ENCODE results near the gene PLPP2. TPM values are rescaled to one million over a fixed set of nuclear protein-coding genes. Genes with fewer than 3 reads are reported as not detected.
A peak's percentile ranks its signal among the peaks of the same experiment; 100 is the strongest.
"Not testable (repeated sequence)": the region's sequence is repeated elsewhere in the genome, so short reads cannot be mapped to it uniquely, and the experiment has no call there.

Gene PLPP2
- total RNA-seq, 3 donors from 2014 or later (not counting 1 experiment from before 2014, with no cell fraction given): 0.85 to 6.2 (median 1.0) TPM

DNA sequence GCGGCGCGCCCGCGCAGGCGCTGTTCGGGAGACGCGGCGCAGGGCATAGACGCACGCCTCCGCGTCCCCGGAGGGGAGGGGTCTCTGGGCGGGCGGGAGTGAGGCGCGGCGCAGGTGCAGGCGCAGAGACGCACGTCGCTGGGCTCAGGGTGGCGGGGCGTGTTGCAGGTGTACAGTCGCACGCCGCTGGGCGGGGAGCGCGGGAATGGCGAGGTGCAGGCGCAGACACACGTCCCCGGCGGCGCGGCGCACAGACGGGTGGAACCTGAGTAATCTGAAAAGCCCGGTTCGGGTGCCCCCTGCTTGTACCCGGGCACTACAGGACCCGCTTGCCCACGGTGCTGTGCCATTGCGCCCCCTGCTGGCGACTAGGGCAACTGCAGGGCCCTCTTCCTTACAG is 44.7 kb downstream of the PLPP2 start:
- DNase-seq (peak in 1 of 2 donors; percentile 30), ATAC-seq (no peak)
- H3K27ac Mint-ChIP-seq: no peak overlapping the region
- no peaks in the 10 kb centered on the region for H3K36me3 Mint-ChIP-seq
- peaks cover 2 to 3% of the 10 kb centered on the region in 2 donors for H3K27me3 Mint-ChIP-seq (ENCODE audit: low read depth in 2 of 2)
- intact Hi-C loops (cut with micrococcal nuclease): no loop called here
- H3K9me3 Mint-ChIP-seq: peaks cover 0 to 3% of the 10 kb centered on the region in 2 donors
- Histone ChIP-seq H3K27ac (ENCODE audit: low read length) (no peak overlapping the region), H3K4me1 (ENCODE audit: control insufficient read depth, insufficient read depth, low read length) (no peaks in the 10 kb centered on the region), H3K36me3 (ENCODE audit: control insufficient read depth, insufficient read depth, low read length) (no peaks in the 10 kb centered on the region), H3K4me3 (ENCODE audit: low read length) (no peak overlapping the region), H3K27me3 (ENCODE audit: control insufficient read depth, insufficient read depth, low read length) (no peaks in the 10 kb centered on the region), H3K9me3 (ENCODE audit: control insufficient read depth, insufficient read depth, low read length) (no peaks in the 10 kb centered on the region)
- WGBS (ENCODE audit: insufficient coverage): 78% methylated on average over 48 of the region's 48 CpGs
- TF ChIP-seq, protein P1, sequence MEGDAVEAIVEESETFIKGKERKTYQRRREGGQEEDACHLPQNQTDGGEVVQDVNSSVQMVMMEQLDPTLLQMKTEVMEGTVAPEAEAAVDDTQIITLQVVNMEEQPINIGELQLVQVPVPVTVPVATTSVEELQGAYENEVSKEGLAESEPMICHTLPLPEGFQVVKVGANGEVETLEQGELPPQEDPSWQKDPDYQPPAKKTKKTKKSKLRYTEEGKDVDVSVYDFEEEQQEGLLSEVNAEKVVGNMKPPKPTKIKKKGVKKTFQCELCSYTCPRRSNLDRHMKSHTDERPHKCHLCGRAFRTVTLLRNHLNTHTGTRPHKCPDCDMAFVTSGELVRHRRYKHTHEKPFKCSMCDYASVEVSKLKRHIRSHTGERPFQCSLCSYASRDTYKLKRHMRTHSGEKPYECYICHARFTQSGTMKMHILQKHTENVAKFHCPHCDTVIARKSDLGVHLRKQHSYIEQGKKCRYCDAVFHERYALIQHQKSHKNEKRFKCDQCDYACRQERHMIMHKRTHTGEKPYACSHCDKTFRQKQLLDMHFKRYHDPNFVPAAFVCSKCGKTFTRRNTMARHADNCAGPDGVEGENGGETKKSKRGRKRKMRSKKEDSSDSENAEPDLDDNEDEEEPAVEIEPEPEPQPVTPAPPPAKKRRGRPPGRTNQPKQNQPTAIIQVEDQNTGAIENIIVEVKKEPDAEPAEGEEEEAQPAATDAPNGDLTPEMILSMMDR (IDR thresholded peaks at IDR 0.05): no peak
- H3K4me1 Mint-ChIP-seq: no peaks in the 10 kb centered on the region
- H3K4me3 Mint-ChIP-seq: no peak overlapping the region

DNA sequence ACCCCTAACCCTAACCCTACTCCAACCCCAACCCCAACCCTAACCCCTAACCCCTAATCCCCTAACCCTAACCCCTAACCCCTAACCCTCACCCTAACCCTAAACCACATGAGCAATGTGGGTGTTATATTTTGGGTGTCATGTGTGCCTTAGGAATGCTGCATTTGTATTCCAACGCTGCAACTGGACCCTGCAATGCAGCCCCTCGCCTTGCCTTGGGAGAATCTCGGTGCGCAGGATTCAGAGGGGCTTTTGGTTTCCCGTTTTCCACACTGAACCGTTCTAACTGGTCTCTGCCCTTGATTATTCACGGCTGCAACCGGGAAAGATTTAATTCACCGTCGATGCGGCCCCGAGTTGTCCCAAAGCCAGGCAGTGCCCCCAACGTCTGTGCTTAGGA is 45.3 kb downstream of the PLPP2 start:
- H3K27ac ChIP-seq (ENCODE audit: low read length); H3K27me3 ChIP-seq (ENCODE audit: control insufficient read depth, insufficient read depth, low read length); H3K27me3 Mint-ChIP-seq (ENCODE audit: low read depth in 2 of 2); H3K36me3 ChIP-seq (ENCODE audit: control insufficient read depth, insufficient read depth, low read length); DNase-seq; intact Hi-C loops (cut with micrococcal nuclease); H3K9me3 ChIP-seq (ENCODE audit: control insufficient read depth, insufficient read depth, low read length); H3K9me3 Mint-ChIP-seq; H3K4me3 ChIP-seq (ENCODE audit: low read length); H3K4me1 Mint-ChIP-seq; H3K4me3 Mint-ChIP-seq; H3K4me1 ChIP-seq (ENCODE audit: control insufficient read depth, insufficient read depth, low read length); H3K27ac Mint-ChIP-seq; H3K36me3 Mint-ChIP-seq; ATAC-seq: not testable (repeated sequence)
- WGBS (ENCODE audit: insufficient coverage): 87% methylated on average over 11 of the region's 13 CpGs

DNA sequence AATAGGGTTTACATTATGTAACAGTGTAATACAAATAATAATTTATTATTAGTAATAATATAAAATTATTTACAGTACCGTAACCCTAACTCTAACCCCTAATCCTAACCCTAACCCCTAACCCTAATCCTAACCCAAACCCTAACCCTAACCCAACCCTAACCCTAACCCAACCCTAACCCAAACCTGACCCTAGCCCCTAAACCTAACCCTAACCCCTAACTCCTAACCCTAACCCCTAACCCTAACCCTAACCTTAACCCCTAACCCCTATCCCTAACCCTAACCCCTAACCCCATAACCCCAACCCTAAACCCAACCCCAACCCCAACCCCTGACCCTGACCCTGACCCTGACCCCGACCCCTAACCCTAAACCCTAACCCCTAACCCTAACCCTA is 45.7 kb downstream of the PLPP2 start:
- no peaks in the 10 kb centered on the region for H3K27me3 Mint-ChIP-seq (ENCODE audit: low read depth in 2 of 2)
- DNase-seq (no peak), ATAC-seq (no peak)
- peaks cover 0 to 3% of the 10 kb centered on the region in 2 donors for H3K9me3 Mint-ChIP-seq
- TF ChIP-seq, protein P1 (IDR thresholded peaks at IDR 0.05): no peak
- no peak overlapping the region for H3K27ac Mint-ChIP-seq
- no peaks in the 10 kb centered on the region for H3K4me1 ChIP-seq (ENCODE audit: control insufficient read depth, insufficient read depth, low read length)
- H3K4me3 ChIP-seq (ENCODE audit: low read length): no peak overlapping the region
- 97% methylated on average over 2 of the region's 2 CpGs for WGBS (ENCODE audit: insufficient coverage)
- intact Hi-C loops (cut with micrococcal nuclease): no loop called here
- H3K9me3 ChIP-seq (ENCODE audit: control insufficient read depth, insufficient read depth, low read length): no peaks in the 10 kb centered on the region
- H3K4me1 Mint-ChIP-seq: no peaks in the 10 kb centered on the region
- H3K36me3 ChIP-seq (ENCODE audit: control insufficient read depth, insufficient read depth, low read length): no peaks in the 10 kb centered on the region
- H3K36me3 Mint-ChIP-seq: no peaks in the 10 kb centered on the region
- no peaks in the 10 kb centered on the region for H3K27me3 ChIP-seq (ENCODE audit: control insufficient read depth, insufficient read depth, low read length)
- H3K4me3 Mint-ChIP-seq: no peak overlapping the region
- no peak overlapping the region for H3K27ac ChIP-seq (ENCODE audit: low read length)

Other genes with a start within 250 kb of the PLPP2 start
- not detected for gene OR4F17, start 184.3 kb downstream of the PLPP2 start, total RNA-seq
- 10 to 100 TPM; 14.8 to 17.7 (median 15.4) TPM for gene MIER2, start 53.4 kb upstream of the PLPP2 start, total RNA-seq
- gene C2CD4C, start 117.7 kb upstream of the PLPP2 start, total RNA-seq: not detected
- under 1 TPM in 1 of 3 donors, not detected in 2; 0.75 TPM for gene SHC2, start 169.6 kb upstream of the PLPP2 start, total RNA-seq
- under 1 TPM in 2 of 3 donors, not detected in 1; 0.43 to 0.54 TPM for gene MADCAM1, start 205.1 kb upstream of the PLPP2 start, total RNA-seq
- 10 to 100 TPM; 18.7 to 20.6 (median 18.9) TPM for gene TPGS1, start 216.1 kb upstream of the PLPP2 start, total RNA-seq
- gene CDC34, start 240.4 kb upstream of the PLPP2 start, total RNA-seq: 100 to 1,000 TPM in 2 of 3 donors, 10 to 100 TPM in 1; 68.5 to 114 (median 101) TPM

All from natural killer cell (primary cell).